OCI-LY3 (cell line): Measurements from ENCODE around the gene CLK2.

Source experiments
- H2AFZ ChIP-seq: fragments of 200-600, 300-600 bp; shearing (Covaris generic); 2 replicates; pipeline ENCODE4 v1.6.0; 2014; ENCODE audit warnings: antibody characterized with exemption, low read depth, low read length
- H3K27ac ChIP-seq: fragments of 200-600, 300-600 bp; sonication (generic); 2 replicates; pipeline ENCODE4 v1.5.1; 2014; ENCODE audit warnings: mild to moderate bottlenecking, low read length, moderate library complexity, mixed read lengths
- H3K27me3 ChIP-seq: fragments of 200-600, 300-600 bp; sonication (generic); 2 replicates; pipeline ENCODE4 v1.6.1; 2014; ENCODE audit warnings: low read depth, low read length, mixed read lengths
- H3K36me3 ChIP-seq: fragments of 200-600, 300-600 bp; sonication (generic); replicated peaks from 2 replicates; pipeline ENCODE3; 2014; ENCODE audit warnings: low read depth, low read length, mixed read lengths
- H3K4me1 ChIP-seq: fragments of 300-600, 200-600 bp; sonication (generic); 2 replicates; pipeline ENCODE4 v1.6.1; 2014; ENCODE audit warnings: low read length, mixed read lengths
- H3K4me2 ChIP-seq: fragments of 200-600, 300-600 bp; sonication (generic); 2 replicates; pipeline ENCODE4 v1.6.1; 2014; ENCODE audit warnings: low read length, mixed read lengths
- H3K4me3 ChIP-seq: fragments of 300-600, 200-600 bp; sonication (generic); 2 replicates; pipeline ENCODE4 v1.5.1; 2014; ENCODE audit warnings: antibody characterized with exemption, mild to moderate bottlenecking, low read length, moderate library complexity
- H3K79me2 ChIP-seq: fragments of 300-600, 200-600 bp; shearing (Covaris generic); 2 replicates; pipeline ENCODE4 v1.6.1; 2014; ENCODE audit warnings: mild to moderate bottlenecking, low read length, mixed read lengths
- H3K9ac ChIP-seq: fragments of 300-600, 200-600 bp; shearing (Covaris generic); 2 replicates; pipeline ENCODE4 v1.6.0; 2014; ENCODE audit warnings: mild to moderate bottlenecking, low read length, moderate library complexity
- H3K9me3 ChIP-seq: fragments of 200-600, 300-600 bp; shearing (Covaris generic); 2 replicates; pipeline ENCODE4 v1.6.1; 2014; ENCODE audit warnings: low read length, mixed read lengths; ENCODE audit not compliant: insufficient read depth
- H4K20me1 ChIP-seq: fragments of 200-600, 300-600 bp; sonication (generic); 2 replicates; pipeline ENCODE4 v1.6.1; 2016; ENCODE audit warnings: low read length, mixed read lengths; ENCODE audit not compliant: insufficient read depth
- EZH2phosphoT487 ChIP-seq: fragments of 200-600 bp; shearing (Covaris generic); IDR thresholded peaks from 2 replicates; pipeline ENCODE4 v1.6.1; 2018; ENCODE audit warnings: antibody characterized with exemption, mixed run types, low read depth
- TF ChIP-seq, protein P1 (sequence below): fragments of 200-600, 300-600 bp; sonication (generic); IDR thresholded peaks from 2 replicates; pipeline ENCODE4 v1.5.1; 2014; ENCODE audit warnings: antibody characterized with exemption, low read length, low read depth

Gene CLK2

DNA sequence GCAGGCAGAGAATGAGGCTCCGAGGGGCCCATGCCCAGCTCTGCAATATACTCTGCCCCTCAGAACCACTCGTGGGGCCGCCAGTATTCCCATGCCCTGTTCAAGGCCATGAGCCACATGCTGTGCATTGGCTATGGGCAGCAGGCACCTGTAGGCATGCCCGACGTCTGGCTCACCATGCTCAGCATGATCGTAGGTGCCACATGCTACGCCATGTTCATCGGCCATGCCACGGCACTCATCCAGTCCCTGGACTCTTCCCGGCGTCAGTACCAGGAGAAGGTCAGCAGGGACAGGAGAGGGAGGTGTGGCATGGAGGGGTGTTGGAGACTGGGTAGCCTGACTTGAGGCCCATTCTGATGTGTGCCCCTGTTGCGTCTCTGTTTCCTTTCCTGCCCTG, 11.2 kb upstream of the CLK2 start:
- TF ChIP-seq, protein P1, sequence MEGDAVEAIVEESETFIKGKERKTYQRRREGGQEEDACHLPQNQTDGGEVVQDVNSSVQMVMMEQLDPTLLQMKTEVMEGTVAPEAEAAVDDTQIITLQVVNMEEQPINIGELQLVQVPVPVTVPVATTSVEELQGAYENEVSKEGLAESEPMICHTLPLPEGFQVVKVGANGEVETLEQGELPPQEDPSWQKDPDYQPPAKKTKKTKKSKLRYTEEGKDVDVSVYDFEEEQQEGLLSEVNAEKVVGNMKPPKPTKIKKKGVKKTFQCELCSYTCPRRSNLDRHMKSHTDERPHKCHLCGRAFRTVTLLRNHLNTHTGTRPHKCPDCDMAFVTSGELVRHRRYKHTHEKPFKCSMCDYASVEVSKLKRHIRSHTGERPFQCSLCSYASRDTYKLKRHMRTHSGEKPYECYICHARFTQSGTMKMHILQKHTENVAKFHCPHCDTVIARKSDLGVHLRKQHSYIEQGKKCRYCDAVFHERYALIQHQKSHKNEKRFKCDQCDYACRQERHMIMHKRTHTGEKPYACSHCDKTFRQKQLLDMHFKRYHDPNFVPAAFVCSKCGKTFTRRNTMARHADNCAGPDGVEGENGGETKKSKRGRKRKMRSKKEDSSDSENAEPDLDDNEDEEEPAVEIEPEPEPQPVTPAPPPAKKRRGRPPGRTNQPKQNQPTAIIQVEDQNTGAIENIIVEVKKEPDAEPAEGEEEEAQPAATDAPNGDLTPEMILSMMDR = no peak
- TF ChIP-seq EZH2phosphoT487 = no peak
- no peaks in the 10 kb centered on the region for H3K4me1 ChIP-seq

DNA sequence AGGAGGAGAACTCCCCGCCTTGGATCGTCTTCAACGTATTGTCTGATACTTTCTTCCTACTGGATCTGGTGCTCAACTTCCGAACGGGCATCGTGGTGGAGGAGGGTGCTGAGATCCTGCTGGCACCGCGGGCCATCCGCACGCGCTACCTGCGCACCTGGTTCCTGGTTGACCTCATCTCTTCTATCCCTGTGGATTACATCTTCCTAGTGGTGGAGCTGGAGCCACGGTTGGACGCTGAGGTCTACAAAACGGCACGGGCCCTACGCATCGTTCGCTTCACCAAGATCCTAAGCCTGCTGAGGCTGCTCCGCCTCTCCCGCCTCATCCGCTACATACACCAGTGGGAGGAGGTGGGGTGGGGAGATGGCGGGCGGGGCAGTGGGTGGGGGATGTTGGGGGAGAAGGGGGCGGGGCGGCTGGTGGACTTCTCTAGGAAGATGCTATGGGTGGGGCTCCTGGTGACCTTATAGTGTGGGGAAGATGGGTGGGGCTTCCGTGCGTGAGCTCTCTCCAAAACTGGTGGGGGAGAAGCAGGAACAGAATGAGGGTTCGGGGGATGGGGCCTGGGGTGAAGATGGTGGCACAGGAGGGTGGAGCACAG, 9.3 kb upstream of the CLK2 start:
- Histone ChIP-seq H3K27me3 (no peaks in the 10 kb centered on the region), H3K79me2 (no peaks in the 10 kb centered on the region), H3K4me3 (no peak overlapping the region), H3K9me3 (no peaks in the 10 kb centered on the region), H3K27ac (no peak overlapping the region), H3K36me3 (peaks cover 15% of the 10 kb centered on the region), H4K20me1 (no peaks in the 10 kb centered on the region), H3K4me2 (no peak overlapping the region), H3K9ac (no peak overlapping the region), H3K4me1 (peaks cover 11% of the 10 kb centered on the region), H2AFZ (no peak overlapping the region)
- TF ChIP-seq, protein P1 = no peak
- no peak for TF ChIP-seq EZH2phosphoT487

More for the DNA sequence above, 11.2 kb upstream of the CLK2 start:
- Histone ChIP-seq H3K4me3 (no peak overlapping the region), H2AFZ (no peak overlapping the region), H3K27me3 (no peaks in the 10 kb centered on the region), H3K9ac (no peak overlapping the region), H4K20me1 (no peaks in the 10 kb centered on the region), H3K4me2 (no peak overlapping the region), H3K9me3 (no peaks in the 10 kb centered on the region), H3K79me2 (no peaks in the 10 kb centered on the region), H3K36me3 (peaks cover 16% of the 10 kb centered on the region), H3K27ac (no peak overlapping the region)

DNA sequence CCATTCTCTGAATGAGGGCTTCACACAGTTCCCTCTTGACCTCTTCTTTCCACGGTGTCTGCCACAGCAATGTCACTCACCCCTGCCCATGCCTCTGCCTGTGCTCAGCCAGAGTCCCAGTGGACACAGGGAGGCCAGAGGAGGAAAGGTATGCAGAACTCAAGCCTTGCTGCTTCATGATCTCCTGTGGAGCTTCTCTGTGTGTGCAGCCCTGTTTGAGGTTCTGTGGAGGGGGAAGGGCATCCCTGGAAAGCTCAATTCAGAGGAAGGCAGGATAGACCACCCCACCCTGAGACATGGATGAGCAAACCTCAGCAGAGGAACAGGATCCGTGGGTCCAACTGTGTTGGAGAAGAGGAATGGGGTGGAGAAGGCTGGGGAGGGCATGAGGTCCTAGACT, 6.0 kb upstream of the CLK2 start:
- Histone ChIP-seq H3K79me2 (no peaks in the 10 kb centered on the region), H3K4me2 (no peak overlapping the region), H2AFZ (no peak overlapping the region), H3K4me1 (peaks cover 15% of the 10 kb centered on the region), H3K4me3 (no peak overlapping the region), H4K20me1 (no peaks in the 10 kb centered on the region), H3K36me3 (peaks cover 6% of the 10 kb centered on the region), H3K27ac (no peak overlapping the region), H3K9ac (no peak overlapping the region), H3K9me3 (no peaks in the 10 kb centered on the region), H3K27me3 (no peaks in the 10 kb centered on the region)
- TF ChIP-seq, protein P1 = no peak
- TF ChIP-seq EZH2phosphoT487 = no peak

DNA sequence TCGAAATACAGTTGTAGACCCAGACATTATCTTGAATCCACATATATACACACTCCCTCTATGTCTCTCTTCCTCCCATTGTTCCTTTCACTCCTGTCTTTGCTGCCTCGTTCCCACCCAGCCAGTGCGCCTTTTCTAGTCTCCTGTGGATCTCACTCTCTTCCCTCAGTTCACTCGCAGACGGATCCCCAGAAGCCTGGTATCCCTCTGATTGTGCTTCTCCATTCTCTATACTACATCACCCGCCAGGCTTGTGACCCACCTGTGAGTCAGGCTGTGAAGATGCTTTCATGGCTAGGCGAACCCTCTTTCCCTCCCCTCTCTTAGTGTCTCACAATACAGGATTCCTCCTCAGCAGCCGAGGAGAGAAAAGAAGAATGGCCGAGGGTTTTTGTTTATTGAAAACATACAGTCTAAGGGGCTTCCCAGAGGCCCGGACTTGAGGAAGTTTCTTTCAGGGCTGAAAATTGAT, 5.4 kb upstream of the CLK2 start:
- Histone ChIP-seq H3K27me3 (no peaks in the 10 kb centered on the region), H3K79me2 (peaks cover 3% of the 10 kb centered on the region; the same call in 1 of the 2 replicates), H3K36me3 (peaks cover 6% of the 10 kb centered on the region), H4K20me1 (no peaks in the 10 kb centered on the region), H3K4me2 (peak overlapping the region; percentile 88), H2AFZ (no peak overlapping the region), H3K4me3 (peak overlapping the region; percentile 81), H3K4me1 (peaks cover 18% of the 10 kb centered on the region), H3K9me3 (no peaks in the 10 kb centered on the region), H3K9ac (peak overlapping the region; percentile 72; the same call in 1 of the 2 replicates), H3K27ac (no peak overlapping the region)
- TF ChIP-seq, protein P1 = no peak
- TF ChIP-seq EZH2phosphoT487 = no peak
